GM21619 (cell line): ENCODE measurements around the gene LMX1B.
"Not testable (repeated sequence)": the region's sequence is repeated elsewhere in the genome, so short reads cannot be mapped to it uniquely, and the experiment has no call there.

Source experiments
- ATAC-seq: cut with Tn5 transposase; IDR thresholded peaks from one replicate; pipeline ENCODE4 v1.9.1; 2021; ENCODE audit not compliant: unreplicated experiment

LMX1B gene

DNA sequence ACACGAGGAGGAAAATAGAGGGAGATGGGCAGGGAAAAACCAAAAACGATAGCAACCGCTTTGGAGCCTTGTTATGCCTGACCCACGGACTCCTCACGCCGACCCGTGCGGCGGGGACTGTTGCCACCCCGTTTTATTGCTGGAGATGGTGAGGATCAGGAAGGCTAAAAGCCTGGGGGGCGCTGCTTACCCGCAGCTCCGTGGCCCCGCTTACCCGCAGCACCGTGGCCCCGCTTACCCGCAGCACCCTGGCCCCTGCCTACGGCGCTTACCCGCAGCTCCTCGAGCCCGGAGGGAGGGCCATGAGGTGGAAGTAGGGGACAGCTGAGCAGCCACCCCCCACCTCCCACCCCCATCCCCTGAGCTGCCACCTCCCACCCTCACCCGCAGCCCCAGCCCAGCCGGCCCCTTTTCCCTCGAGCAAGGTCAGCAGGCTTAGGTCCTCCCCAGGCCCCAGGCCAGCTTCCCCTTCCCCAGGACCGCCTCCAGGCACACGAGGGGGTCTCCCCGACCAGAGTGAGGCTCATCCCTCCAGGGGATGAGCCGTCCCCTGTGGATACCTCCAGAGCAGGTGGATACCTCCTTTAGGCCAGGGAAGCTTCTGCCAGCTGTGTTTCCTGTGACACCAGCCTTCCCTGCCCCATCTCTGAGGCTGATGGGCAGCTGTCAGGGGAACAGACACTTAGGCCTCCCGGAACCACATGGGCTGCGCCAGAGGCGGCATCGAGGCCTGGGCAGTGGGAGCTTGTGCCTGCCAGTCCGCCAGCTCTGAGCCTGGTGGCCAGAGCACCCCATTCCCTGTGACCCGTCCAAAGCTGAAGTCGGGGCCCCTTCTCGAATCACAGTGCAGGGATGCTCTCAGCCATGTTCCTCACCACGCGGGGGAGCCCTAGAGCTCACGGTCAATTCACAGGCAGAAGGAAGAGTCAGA is 92.3 kb downstream of the LMX1B start:
- ATAC-seq, result no peak

- ATAC-seq, result no peak
These were observed 92.9 kb downstream of the LMX1B start for GRCh38 chr9:126706698-126707053.

GRCh38 chr9:126707083-126707482 is 93.4 kb downstream of the LMX1B start:
- no peak for ATAC-seq

DNA sequence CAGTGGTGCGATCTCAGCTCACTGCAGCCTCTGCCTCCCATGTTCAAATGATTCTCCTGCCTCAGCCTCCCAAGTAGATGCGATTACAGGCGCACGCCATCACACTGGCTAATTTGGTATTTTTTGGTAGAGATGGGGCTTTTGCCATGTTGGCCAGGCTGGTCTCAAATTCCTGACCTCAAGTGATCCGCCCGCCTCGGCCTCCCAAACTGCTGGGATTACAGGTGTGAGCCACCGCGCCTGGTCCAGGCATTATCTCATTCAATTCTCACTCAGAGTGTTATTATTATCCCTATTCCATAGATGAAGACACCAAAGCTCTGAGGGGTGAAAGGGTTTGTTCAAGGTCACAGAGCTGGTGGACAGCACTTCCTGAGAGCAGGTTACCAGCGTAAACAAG is 94.0 kb downstream of the LMX1B start:
- ATAC-seq, result not testable (repeated sequence)

- no peak for ATAC-seq
These were observed 94.5 kb downstream of the LMX1B start for GRCh38 chr9:126708178-126708577.

DNA sequence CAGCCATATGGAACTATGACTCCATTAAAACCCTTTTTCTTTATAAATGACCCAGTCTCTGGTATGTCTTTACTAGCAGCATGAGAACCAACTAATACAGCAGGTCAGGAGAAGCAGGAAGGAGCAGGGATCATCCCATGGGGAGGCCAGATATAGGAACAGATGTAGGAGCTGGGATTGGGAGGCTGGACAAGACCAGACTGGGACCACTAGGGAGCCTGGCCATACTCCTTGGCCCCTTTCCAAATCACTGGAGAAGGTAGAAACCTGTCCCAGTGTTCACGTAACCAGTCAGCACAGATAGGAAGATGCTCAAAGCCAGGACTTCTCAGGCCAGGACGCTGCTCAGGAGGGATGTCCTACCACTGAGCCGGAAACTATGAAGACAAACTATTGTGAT is 95.5 kb downstream of the LMX1B start:
- ATAC-seq, result no peak

DNA sequence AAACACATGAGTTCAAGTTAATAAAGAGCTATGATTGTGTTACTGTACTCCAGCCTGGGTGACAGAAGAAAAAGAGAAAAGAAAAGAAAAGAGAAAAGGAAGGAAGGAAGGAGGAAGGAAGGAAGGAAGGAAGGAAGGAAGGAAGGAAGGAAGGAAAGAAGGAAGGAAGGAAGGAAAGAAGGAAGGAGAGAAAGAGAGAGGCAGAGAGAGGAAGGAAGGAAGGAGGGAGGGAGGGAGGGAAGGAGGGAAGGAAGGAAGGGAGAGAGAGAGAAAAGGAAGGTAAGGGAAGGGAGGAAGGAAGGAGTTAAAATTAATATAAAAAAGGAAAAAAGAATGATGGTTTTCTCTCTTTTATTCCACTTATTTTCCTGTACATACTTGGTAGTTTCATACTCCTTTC is 101.7 kb downstream of the LMX1B start:
- ATAC-seq, result no peak

GRCh38 chr9:126717441-126717840 is 103.7 kb downstream of the LMX1B start:
- not testable (repeated sequence) for ATAC-seq

DNA sequence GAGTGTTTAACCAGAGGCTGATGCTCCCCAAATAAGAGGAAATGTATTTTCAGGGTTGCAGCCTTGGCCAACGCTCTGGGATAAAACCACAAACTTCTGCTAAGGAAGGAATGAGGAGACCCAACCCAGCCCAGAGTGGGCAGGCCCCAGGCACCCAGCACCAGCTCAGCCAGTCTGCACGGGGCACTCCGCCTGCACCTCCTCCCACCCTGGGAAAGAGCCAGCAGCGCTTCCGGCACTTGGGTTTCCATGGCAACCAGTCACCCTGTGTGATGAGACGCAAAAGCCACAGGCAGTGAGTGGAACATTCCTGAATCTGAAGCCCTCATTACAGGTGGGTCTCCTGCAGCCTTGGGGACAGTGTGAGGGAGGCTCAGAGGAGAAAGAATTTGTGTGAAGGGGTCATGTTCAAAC is 105.9 kb downstream of the LMX1B start:
- ATAC-seq, result peak; percentile 30

DNA sequence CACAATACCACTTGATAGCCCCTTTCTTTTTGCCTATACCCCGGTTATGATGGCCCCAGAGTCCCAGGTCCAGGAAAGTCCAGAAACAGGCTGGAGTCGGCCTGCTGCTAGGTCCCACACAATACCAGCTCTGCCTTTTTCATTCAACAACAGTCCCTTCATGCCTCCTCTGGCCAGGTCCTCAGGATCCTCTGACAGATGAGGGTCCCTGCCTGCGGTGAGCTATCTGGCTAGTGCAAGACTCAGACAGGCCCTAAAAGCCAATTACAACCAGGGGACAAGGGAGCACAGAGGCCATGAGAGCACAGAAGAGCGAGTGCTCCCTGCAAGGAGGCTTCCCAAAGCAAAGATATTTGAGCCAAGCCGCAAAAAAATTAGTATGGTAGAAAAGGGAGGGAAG is 106.3 kb downstream of the LMX1B start:
- no peak for ATAC-seq

DNA sequence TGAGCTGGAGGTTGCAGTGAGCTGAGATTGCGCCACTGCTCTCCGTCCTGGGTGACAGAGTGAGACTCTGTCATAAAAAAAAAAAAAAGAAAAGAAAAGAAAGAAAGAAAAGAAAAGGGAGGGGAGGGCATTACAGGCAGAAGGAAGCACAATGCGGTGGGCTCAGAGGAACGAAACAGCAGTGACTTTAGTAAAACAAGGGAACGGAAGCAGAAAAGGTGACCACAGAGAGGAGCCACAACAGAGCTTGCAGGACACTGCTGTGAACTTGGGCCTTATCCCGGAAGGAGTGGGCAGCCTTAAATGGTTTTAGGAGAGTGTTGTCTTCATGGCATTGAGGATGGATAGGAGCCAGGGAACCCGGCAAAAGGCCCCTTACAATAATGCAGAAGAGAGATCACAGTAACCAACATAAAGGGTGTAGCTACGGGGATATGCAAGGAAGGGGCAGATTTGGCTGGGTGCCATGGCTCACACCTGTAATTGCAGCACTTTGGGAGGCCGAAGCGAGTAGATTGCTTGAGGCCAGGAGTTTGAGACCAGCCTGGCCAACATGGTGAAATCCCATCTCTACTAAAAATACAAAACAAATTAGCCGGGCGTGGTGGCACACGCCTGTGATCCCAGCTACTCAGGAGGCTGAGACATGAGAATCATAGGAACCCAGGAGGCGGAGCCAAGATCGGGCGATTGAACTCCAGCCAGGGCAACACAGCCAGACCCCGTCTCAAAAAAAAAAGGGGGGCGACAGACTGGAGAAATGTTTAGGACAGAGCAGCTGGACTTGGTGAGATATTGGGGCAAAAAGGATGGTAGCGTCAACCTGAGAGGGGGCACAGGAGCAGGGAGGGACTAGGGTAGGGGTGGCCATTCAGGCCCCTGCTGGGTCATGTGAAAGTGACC is 107.2 kb downstream of the LMX1B start:
- ATAC-seq, result no peak

DNA sequence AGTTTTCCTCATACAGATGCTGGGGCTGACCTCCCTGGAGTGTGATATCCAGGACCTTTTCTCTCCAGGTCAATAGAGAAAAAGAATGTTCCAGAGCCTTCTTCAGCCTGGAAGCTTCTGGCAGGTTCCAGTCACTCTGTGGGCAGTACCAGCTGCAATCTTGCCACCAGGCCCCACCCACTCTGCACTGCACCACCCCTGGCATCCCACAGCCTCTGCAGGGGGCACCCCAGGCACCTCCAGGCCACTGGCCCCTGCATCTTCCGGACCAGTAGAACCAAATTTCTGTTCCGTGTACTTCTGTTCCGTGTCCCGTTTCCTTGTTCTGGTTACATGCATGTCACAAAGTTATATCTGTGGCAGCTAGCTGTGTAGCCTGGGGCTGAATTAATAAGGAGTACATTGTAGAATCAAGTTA is 107.8 kb downstream of the LMX1B start:
- ATAC-seq, result no peak

DNA sequence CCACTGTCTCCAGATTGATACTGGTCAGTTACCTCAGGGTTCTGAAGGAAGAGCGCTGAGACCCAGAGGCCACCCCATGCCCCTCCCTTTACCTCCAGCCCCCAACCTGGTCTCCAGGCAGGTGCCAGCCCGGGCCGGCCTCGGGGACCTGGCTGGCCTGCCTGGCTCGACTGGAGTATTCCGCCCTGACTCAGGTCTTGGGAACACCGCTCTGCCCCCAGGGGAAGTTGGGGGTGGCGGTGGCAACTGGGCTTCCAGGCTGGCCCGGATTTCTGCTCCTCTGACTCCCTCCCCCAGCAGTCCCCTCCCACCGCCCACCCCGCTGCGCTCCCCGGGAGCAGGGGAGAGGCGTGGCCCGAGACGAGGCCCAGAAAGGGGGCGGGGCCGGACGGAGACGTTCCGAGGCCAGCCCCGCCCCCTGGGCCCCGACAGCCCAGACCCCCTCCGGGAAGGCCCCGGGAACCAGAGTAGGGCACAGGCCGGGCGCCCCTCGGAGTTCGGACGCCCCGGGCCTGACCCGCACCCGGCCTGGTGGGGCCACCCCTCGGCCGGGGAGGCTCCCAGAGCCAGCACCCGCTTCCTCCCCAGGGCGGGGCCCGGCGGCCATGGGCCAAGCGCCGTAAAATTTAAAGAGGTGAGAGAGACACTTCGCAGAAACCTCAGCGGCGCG is 108.7 kb downstream of the LMX1B start:
- peak; percentile 67 for ATAC-seq

DNA sequence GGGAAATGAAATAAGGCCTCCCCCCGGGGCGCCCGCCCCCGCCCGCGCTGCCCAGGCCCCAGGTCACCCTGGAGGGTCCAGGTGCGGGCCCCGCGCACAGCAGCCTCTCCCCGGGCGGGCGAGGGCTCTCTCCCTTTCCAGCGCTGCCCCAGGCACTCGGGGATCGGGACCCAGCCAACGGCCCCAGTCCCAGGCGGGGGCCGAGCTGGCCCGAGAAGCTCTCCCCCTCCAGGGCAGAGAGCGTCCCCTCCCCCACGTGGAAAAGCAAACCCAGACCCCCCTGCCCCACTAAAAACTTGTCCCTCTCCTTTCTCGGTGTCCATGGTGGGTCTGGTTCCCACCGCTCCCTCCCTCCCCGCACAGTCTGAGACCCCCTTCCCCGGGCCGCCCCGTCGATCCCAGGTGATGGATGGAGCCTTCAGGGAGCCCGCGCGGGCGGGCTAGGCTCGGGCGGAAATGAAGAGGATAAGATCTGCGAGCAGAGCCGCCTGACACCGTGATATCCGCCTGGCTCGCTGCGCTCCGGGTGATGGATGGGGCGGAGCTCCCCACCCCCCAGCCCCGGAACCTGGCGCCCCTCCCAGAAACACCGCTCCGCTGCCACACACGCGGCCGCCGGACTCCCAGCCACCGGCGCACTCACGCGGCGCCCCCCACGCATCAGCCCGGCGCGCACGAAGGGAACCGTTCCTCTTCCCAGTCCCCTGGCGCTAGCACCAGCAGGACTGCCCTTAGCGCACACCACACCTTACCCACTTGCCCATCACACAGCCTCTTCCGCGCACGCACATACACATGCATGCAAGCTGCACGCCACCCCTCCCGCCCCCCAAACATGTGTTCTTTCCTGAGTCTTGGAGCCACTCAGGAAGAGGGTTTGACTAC is 109.4 kb downstream of the LMX1B start:
- ATAC-seq, result peak; percentile 37

DNA sequence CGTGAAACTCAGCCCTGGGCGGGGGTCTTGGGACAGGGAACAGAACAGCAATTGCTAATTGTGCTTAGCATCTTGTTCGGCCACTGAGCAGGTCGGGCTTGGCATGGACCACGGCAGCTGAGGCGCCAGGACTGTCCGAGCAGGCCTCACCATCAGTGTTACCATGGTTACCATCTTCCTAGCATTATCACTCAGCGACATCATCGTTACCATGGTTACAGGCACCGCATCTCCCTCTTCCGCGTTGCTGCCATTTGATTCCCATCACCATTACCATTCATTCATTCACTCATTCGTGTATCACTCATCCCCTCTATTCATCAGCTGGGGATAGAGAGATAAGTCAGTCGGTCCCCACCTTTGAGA is 110.1 kb downstream of the LMX1B start:
- no peak for ATAC-seq

DNA sequence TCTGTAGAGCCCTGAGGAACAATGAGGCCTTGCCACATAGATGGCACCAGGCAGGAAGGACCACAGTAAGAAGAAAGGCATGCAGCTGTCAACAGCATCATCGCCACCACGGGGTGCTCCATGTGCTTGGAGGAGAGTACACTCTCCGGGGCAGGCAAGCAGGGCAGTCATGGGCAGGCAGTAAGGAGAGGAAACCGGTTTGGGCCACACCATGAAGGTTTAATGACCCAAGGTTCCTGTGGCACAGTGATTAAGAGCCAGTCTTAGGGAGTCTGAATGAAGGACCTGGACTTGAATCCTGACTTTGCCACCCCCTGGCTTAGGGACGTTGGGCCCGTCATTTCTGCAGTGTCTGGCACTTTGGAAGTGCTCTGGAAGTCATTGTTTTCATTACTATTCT is 110.5 kb downstream of the LMX1B start:
- ATAC-seq, result no peak

DNA sequence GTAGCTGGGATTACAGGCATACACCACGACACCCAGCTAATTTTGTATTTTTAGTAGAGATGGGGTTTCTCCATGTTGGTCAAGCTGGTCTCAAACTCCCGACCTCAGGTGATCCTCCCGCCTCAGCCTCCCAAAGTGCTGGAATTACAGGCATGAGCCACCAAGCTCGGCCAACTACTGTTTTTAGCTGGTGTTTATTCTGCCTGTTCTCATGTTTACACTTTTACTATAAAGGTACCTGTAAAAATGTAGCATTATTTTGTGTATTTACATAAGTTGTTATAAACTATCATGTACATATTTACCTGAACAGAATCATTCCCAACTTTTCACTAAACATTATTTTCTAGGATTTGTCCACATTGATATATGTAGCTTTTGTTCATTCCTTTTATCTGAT is 111.8 kb downstream of the LMX1B start:
- ATAC-seq, result not testable (repeated sequence)

DNA sequence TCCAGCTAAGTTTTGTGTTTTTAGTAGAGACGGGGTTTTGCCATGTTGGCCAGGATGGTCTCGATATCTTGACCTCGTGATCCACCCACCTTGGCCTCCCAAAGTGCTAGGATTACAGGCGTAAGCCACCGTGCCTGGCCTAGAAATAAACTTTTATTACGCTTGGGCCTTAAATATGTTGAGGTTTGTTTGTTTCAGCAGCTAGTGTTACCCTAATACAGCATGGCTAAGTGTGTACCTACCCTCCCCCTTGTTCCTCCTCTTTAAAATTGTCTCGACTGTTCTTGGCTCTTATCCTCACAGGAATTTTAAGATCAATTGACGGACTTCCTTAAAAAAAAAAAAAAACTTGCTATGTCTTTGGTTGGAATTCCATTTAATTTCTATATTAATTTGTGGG is 114.5 kb downstream of the LMX1B start:
- ATAC-seq, result not testable (repeated sequence)

GRCh38 chr9:126730592-126730991 is 116.9 kb downstream of the LMX1B start:
- not testable (repeated sequence) for ATAC-seq

GRCh38 chr9:126733005-126733404 is 119.3 kb downstream of the LMX1B start:
- ATAC-seq, result no peak
